Activated CD4-positive, alpha-beta T cell treated with anti-CD3 and anti-CD28 coated beads, Interleukin-2, amount 50 U/mL, for 24 hours (primary cell): ENCODE data around the gene PTPN1.
A peak's percentile ranks its signal among the peaks of the same experiment; 100 is the strongest.

Experiments
- DNase-seq, 2 donors: peaks; one replicate each; pipeline ENCODE4 v3.0.0-alpha.2; 2020; ENCODE audit warnings: low read depth in 1 of 2, low spot score in 1 of 2

The PTPN1 gene

GRCh38 chr20:50572938-50573777 is 63.0 kb downstream of the PTPN1 start:
- DNase-seq: no peak

DNA sequence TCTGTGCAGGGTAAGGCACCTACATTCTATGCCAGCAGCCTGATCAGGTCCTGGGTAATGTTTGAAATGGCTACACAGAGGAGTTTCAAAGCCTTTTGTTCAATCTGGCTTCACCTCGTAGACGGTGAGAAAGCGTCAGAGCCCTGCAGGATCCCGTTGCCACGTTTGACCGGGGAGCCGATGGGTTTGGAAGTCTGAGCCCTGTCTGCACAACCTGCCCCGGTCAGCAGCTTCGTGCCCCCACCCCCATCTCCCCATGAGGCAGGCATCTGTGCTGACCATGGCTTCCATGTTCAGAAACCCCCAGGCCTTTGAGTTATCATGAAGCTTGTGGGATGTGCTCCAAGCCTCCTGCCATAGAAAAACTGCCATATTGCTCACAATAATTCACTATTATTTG is 63.9 kb downstream of the PTPN1 start:
- no peak for DNase-seq

GRCh38 chr20:50574586-50574985 is 64.4 kb downstream of the PTPN1 start:
- no peak for DNase-seq

DNA sequence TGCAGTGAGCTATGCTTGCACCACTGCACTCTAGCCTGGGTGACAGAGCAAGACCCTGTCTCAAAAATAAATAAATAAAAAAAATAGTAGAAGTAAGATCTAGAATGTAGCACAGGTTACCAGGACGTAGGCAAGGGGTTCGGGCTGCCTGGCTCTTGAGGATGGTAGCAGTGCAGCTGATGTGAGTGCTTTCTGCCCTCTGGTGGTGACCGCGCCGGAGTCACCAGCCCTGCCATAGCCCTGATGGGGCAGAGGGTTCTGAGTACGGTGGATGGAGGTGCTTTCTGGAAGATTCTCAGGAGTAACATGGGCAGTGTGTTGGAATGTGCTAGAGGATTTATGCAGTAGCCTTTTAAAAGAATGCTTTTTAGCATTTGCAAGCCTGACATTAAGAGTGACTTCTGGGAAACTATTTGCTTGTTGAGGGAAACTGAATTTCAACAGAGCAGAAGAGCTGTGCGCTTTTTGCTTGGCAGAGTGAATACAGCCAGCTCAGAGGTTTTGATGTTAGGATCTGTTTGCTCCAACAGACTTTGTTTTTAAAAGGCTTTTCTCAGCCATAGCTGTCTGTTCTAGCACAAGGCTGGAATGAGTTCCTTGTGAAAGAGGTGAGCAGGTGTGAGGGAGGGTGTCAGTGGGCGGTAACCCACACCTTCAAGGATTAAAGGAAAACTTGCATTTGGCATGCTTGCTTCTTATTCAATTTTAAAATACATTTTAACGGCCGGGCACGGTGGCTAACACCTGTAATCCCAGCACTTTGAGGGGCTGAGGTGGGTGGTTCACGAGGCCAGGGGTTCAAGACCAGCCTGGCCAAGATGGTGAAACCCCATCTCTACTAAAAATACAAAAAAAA is 65.9 kb downstream of the PTPN1 start:
- peak in 1 of 2 donors; percentile 56 for DNase-seq

DNA sequence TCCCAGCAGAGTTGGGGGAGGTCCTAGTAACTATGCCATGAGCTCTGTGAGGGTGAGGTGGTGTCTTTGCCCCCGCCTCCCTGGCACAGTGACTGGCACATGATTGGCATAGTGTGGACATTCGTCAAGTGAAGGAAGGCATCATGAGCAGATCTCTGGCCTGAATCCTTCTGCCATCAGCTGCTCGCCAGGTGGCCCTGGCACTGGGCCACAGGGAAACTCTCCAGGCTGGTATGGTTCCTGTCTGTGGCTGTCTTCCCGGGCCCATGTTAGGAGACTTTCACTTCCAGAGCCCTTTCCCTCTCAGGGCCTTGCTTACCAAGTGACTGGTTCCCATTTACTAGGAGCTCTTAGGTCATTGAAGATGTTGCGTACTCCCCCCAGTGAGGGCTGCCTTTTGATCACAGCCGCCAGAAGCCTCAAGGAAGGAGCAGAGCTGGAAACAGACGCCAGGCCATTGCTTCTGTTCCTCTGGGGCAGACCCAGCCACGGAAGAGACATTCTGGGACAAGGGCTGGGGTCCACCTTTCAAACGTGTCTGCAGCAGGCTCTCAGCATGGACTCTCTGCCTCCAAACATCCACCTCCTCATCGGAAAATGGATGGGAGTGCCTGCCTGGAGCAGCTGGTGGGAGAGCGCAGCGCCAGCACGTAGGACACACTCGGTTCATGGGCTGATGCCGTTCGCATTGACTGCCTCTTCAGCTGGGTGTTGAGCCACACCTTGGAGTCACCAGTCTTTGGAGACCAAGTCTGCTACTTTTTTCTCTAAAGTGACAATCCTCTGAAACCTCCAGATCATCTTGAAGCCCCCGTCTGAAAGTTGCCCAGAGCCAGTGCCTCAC is 67.2 kb downstream of the PTPN1 start:
- no peak for DNase-seq

GRCh38 chr20:50578061-50578777 is 68.0 kb downstream of the PTPN1 start:
- no peak for DNase-seq

DNA sequence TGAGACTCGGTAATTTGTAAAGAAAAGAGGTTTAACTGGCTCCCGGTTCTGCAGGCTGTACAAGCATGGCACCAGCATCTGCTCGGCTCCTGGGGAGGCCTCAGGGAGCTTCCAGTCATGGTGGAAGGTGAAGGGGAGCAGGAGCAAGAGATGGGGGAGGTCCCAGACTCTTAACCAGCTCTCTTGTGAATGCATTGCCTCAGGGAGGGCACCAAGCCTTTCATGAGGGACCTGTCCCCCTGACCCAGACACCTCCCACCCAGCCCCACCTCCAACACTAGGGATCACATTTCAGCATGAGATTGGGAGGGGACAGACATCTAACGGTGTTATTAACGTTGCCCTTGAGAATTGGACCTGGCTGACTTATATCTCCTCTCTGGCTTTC is 68.6 kb downstream of the PTPN1 start:
- DNase-seq: no peak

GRCh38 chr20:50579511-50579910 is 69.3 kb downstream of the PTPN1 start:
- DNase-seq: no peak

DNA sequence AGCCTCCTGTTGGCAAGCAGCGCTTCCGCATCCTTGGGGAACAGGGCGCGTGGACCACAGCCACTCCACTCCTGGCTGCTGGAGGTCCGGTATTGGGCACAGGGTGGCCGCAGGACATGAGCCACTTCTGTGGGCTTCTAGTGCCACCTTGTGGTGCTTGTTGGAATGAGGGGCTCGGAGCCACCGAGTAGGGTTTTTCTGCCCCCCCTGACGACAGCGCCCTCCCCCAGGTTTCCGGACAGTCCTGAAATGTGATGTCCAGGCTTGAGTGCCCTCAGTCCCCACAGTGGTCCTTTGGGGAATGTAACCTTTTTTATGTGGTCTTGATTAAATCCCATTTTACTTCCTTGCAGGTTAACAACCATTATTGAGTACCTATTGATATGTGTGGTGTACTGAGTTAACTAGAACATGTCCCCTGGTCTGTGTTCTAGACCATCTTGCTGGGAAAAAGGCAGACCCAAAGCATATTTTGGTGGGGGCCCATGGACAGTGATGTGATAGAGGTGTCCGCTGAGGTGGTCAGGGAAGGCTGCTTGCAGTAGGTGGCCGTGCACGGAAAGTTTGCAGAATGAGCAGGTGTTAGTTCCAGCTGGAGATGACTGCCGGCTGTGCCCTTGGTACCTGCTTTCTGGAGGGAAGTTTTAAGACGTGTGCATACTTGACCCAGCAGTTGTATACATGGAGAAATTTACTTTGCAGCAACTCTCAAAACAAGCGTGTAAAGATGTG is 70.0 kb downstream of the PTPN1 start:
- peak in 1 of 2 donors; percentile 36 for DNase-seq

DNA sequence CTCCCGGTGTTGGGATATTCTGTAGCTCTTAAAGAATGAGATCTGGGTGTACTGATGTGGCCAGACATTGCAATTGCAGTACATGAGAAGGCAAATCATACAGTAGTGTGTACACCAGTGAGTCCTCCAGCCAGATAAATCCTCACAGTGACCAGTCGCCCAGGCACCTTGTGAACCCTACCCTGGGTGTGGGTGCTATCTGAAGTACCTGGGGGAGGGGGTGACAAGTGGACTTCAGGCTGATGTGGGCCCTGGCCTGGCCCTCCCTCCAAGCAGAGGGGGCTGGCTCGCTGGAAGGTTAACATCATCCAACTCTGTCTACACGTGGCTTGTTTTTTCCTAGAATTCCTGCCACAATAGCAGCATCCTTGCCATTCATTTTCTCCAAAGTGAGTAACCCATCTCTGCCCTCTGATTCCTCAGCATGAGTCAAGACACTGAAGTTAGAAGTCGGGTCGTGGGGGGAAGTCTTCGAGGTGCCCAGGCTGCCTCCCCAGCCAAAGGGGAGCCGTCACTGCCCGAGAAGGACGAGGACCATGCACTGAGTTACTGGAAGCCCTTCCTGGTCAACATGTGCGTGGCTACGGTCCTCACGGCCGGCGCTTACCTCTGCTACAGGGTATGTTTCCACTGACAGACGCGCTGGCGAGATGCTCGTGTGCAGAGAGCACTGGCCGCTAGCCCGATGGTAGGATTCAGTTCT is 70.8 kb downstream of the PTPN1 start:
- DNase-seq: no peak

GRCh38 chr20:50582092-50582491 is 71.9 kb downstream of the PTPN1 start:
- no peak for DNase-seq

DNA sequence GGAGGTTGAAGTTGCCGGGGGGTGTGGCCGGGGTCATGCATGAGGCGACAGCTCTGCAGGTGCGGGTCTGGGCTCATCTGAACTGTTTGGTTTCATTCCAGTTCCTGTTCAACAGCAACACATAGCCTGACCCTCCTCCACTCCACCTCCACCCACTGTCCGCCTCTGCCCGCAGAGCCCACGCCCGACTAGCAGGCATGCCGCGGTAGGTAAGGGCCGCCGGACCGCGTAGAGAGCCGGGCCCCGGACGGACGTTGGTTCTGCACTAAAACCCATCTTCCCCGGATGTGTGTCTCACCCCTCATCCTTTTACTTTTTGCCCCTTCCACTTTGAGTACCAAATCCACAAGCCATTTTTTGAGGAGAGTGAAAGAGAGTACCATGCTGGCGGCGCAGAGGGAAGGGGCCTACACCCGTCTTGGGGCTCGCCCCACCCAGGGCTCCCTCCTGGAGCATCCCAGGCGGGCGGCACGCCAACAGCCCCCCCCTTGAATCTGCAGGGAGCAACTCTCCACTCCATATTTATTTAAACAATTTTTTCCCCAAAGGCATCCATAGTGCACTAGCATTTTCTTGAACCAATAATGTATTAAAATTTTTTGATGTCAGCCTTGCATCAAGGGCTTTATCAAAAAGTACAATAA is 72.5 kb downstream of the PTPN1 start:
- DNase-seq: no peak

DNA sequence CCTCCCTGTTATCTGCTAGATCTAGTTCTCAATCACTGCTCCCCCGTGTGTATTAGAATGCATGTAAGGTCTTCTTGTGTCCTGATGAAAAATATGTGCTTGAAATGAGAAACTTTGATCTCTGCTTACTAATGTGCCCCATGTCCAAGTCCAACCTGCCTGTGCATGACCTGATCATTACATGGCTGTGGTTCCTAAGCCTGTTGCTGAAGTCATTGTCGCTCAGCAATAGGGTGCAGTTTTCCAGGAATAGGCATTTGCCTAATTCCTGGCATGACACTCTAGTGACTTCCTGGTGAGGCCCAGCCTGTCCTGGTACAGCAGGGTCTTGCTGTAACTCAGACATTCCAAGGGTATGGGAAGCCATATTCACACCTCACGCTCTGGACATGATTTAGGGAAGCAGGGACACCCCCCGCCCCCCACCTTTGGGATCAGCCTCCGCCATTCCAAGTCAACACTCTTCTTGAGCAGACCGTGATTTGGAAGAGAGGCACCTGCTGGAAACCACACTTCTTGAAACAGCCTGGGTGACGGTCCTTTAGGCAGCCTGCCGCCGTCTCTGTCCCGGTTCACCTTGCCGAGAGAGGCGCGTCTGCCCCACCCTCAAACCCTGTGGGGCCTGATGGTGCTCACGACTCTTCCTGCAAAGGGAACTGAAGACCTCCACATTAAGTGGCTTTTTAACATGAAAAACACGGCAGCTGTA is 73.4 kb downstream of the PTPN1 start:
- no peak for DNase-seq

GRCh38 chr20:50584687-50585086 is 74.5 kb downstream of the PTPN1 start:
- DNase-seq: no peak

GRCh38 chr20:50585214-50585613 is 75.0 kb downstream of the PTPN1 start:
- no peak for DNase-seq

DNA sequence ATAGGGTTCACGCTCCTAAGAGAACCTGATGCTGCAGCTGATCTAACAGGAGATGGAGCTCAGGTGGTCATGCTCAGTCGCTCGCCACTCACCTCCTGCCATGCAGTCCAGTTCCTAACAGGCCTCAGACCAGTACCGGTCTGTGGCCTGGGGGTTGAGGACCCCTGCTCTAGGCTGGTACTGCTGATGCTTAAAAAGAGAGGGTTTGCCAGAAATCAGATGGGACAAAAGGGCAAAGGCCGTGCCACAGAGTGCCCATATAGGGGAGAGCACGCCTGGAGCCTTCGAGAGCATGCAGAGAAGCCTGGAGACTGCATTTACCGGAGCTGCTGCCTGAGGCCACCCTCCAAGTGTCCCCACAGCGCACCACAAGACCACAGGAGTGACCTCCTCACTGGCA is 75.5 kb downstream of the PTPN1 start:
- no peak for DNase-seq

GRCh38 chr20:50586531-50587232 is 76.5 kb downstream of the PTPN1 start:
- no peak for DNase-seq
